Measurements from ENCODE around the gene RCBTB1. TPM values are rescaled to one million over a fixed set of nuclear protein-coding genes. Genes with fewer than 3 reads are reported as not detected.

The RCBTB1 gene
- total and polyA plus RNA-seq, 2 donors = 10.6 to 13.1 TPM

DNA sequence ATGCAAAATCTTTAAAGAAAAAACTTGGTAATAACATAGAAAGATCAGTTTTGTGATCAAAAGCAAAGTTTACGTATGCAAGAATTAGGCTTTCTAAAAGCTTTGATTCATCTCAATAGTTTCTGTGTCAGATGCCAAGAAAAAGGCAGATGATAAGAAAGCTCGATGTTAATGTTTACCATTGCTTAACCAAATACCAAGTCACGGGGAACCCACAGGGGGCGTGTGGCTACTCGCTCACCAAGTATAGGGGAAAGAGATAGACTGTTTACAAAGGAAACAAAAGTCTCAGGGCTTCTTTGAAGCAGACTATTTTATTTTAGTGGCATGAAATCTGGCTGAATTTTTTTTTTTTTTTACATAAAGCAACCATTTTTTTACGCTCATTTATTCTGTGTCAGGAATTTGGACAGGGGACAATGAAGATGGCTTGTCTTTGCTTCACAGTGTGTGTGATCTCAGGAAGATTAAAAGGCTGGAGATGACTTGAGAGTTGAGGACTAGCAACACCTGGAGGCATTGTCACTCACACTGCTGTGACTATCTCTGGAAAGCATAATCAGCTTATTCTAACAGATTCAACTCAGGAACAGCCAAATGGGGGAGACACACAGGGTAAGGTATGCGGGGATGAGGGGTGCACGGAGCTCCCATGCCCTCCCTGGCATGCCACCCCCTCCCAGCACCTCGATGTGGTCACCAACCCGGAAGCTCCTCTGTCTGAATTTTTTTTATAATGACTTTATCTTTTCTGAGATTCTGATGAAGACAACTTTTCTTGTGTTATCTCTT, 24.9 kb downstream of the RCBTB1 start:
- 37% methylated on average over 10 of the region's 10 CpGs for WGBS
- no peak overlapping the region for H3K4me3 ChIP-seq (ENCODE audit: low read depth, low read length)
- peaks cover 2% of the 10 kb centered on the region for H3K36me3 ChIP-seq (ENCODE audit: insufficient read depth)
- no peak overlapping the region for H3K27ac ChIP-seq (ENCODE audit: low read depth)
- H3K4me1 ChIP-seq (ENCODE audit: insufficient read depth) = no peaks in the 10 kb centered on the region
- DNase-seq (ENCODE audit: extremely low spot score) = peak; percentile 49

DNA sequence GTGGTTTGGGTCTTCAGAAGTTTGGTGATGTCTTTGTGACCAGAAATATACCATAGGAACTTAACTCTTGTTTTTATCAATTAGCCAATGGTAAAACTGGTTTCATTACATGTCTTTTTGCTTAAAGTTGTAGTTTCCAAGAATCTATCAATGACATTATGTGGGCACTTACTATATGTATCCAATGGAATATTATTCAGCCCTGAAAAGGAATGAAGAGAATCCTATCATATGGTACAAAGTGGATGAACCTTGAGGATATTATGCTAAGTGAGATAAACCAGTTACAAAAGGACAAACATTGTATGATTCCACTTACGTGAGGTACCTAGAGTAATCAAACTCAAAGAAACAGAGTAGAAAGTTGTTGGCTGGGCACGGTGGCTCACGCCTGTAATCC, 26.4 kb downstream of the RCBTB1 start:
- peaks cover 2% of the 10 kb centered on the region for H3K36me3 ChIP-seq (ENCODE audit: insufficient read depth)
- H3K4me1 ChIP-seq (ENCODE audit: insufficient read depth) = no peaks in the 10 kb centered on the region
- no peak for DNase-seq (ENCODE audit: extremely low spot score)
- H3K27ac ChIP-seq (ENCODE audit: low read depth) = no peak overlapping the region
- 98% methylated on average over 3 of the region's 3 CpGs for WGBS
- no peak overlapping the region for H3K4me3 ChIP-seq (ENCODE audit: low read depth, low read length)

DNA sequence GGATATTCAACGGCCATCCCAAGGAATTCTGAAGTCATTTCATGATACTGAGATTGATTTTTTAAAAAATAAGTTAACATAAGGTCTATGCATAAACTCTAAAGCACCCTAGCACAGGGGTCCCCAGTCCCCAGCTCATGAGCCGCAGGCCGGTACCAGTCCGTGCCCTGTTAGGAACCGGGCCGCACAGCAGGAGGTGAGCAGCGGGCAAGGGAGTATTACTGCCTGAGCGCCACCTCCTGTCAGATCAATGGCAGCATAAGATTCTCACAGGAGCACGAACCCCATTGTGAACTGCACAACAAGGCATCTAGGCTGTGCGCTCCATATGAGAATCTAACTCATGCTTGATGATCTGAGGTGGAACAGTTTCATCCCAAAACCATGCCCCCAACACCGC, 31.0 kb downstream of the RCBTB1 start:
- Histone ChIP-seq H3K4me1 (ENCODE audit: insufficient read depth) (no peaks in the 10 kb centered on the region), H3K4me3 (ENCODE audit: low read depth, low read length) (no peak overlapping the region), H3K27ac (ENCODE audit: low read depth) (no peak overlapping the region), H3K36me3 (ENCODE audit: insufficient read depth) (peaks cover 3% of the 10 kb centered on the region)
- no peak for DNase-seq (ENCODE audit: extremely low spot score)
- WGBS = 84% methylated on average over 11 of the region's 11 CpGs

DNA sequence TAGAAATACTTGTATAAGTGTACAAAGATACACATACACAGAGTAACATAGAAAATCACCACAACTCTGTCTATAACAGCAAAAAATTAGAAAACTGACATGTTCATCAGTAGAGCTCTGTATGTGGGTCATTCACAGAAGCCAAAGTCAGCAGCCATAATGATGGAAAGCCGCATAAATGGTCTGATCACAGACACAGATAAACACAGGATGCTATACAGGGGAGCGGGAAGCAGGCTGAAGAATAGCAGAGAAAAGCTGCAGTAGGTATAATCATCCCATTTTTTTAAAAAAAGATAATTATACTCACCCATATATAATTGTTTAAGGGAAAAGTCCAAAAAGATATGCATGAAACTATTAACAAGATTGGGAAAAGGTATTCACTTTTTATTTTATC, 31.5 kb downstream of the RCBTB1 start:
- Histone ChIP-seq H3K36me3 (ENCODE audit: insufficient read depth) (peaks cover 3% of the 10 kb centered on the region), H3K27ac (ENCODE audit: low read depth) (no peak overlapping the region), H3K4me1 (ENCODE audit: insufficient read depth) (no peaks in the 10 kb centered on the region), H3K4me3 (ENCODE audit: low read depth, low read length) (no peak overlapping the region)
- WGBS = 97% methylated on average over 2 of the region's 2 CpGs
- no peak for DNase-seq (ENCODE audit: extremely low spot score)

DNA sequence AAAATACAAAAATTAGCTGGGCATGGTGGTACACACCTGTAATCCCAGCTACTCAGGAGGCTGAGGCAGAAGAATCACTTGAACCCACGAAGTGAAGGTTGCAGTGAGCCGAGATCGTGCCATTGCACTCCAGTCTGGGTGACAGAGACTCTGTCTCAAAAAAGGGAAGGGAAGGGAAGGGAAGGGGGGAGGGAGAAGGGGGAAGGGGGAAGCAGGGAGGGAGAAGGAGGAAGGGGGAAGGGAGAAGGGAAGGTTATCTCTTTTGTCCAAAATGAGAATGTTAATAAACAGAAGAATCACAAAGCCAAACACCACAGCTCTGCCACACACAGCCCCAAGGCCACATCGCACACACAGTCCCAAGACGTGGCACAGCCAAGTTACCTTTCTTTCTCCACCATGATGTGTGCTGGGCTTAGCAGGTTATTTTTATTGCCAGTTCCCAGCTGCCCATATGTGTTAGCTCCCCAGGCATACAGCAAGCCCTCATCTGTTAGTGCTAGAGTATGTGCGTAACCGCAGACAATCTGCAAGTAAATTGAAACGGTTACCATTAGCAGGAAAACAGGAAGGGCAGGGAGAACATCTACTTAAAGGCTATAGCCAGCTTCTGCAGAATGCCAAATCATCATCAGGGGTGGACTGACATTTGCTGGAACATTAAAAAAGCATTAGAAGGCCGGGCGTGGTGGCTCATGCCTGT, 34.3 kb downstream of the RCBTB1 start:
- Histone ChIP-seq H3K4me1 (ENCODE audit: insufficient read depth) (peaks cover 2% of the 10 kb centered on the region), H3K4me3 (ENCODE audit: low read depth, low read length) (no peak overlapping the region), H3K27ac (ENCODE audit: low read depth) (no peak overlapping the region), H3K36me3 (ENCODE audit: insufficient read depth) (peaks cover 3% of the 10 kb centered on the region)
- DNase-seq (ENCODE audit: extremely low spot score) = no peak
- 92% methylated on average over 10 of the region's 10 CpGs for WGBS

DNA sequence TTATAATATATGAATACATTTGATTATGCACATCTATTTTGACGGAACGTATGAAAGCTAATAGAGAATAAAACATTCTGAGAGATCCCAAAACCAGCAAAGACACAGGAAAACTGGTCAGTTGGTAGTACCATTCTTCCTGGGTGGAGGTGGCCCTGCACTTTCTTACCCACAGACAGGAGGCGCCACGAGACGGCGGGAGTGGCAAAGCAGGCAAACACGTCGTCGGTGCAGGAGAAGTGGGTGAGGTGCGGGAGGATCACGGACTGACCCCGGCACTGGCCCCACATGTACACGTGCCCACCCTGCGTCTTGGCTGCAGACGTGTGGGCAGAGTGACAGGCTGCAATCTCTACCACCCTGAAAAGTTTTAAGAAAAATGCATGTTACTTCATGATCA, 36.1 kb downstream of the RCBTB1 start:
- Histone ChIP-seq H3K4me3 (ENCODE audit: low read depth, low read length) (no peak overlapping the region), H3K27ac (ENCODE audit: low read depth) (no peak overlapping the region), H3K4me1 (ENCODE audit: insufficient read depth) (peaks cover 2% of the 10 kb centered on the region), H3K36me3 (ENCODE audit: insufficient read depth) (peaks cover 3% of the 10 kb centered on the region)
- no peak for DNase-seq (ENCODE audit: extremely low spot score)
- WGBS = 85% methylated on average over 15 of the region's 15 CpGs

DNA sequence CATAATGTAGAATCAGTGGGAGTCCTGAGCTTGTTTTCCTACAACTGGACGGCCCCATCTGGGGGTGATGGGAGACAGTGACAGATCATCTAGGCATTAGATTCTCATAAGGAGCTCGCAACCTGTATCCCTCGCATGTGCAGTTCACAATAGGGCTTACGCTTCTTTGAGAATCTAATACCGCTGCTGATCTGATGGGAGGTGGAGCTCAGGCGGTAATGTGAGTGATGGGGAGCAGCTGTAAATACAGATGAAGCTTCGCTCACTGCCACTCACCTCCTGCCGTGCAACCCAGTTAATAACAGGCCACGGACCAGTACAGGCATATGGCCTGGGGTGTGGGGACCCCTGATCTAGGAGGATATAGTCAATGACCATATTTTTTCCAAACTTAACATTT, 38.8 kb downstream of the RCBTB1 start:
- peaks cover 4% of the 10 kb centered on the region for H3K36me3 ChIP-seq (ENCODE audit: insufficient read depth)
- H3K4me3 ChIP-seq (ENCODE audit: low read depth, low read length) = no peak overlapping the region
- H3K27ac ChIP-seq (ENCODE audit: low read depth) = no peak overlapping the region
- H3K4me1 ChIP-seq (ENCODE audit: insufficient read depth) = peaks cover 2% of the 10 kb centered on the region
- DNase-seq (ENCODE audit: extremely low spot score) = no peak
- WGBS = 93% methylated on average over 9 of the region's 9 CpGs

DNA sequence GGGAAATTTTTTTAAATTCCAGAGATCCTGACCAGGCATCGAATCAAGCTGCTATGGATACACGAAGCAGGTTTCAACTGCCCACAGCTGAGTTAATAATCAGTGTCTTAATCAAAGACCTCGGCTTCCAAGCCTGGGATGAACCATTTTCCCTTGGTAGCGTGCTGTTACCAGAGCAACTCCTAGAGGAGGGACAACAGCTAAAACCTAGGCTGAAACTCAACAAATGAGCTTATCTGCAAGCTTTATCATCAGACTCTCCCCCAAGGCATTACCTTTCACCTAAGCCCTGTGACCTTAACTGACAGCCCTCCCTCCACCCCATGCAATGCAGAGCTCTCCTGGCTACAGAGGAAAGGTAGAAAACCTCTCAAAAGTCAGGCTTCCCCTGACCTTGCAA, 39.7 kb downstream of the RCBTB1 start:
- no peak overlapping the region for H3K4me3 ChIP-seq (ENCODE audit: low read depth, low read length)
- DNase-seq (ENCODE audit: extremely low spot score) = no peak
- H3K36me3 ChIP-seq (ENCODE audit: insufficient read depth) = peaks cover 4% of the 10 kb centered on the region
- no peak overlapping the region for H3K27ac ChIP-seq (ENCODE audit: low read depth)
- WGBS = 81% methylated on average over 4 of the region's 4 CpGs
- H3K4me1 ChIP-seq (ENCODE audit: insufficient read depth) = peaks cover 2% of the 10 kb centered on the region

DNA sequence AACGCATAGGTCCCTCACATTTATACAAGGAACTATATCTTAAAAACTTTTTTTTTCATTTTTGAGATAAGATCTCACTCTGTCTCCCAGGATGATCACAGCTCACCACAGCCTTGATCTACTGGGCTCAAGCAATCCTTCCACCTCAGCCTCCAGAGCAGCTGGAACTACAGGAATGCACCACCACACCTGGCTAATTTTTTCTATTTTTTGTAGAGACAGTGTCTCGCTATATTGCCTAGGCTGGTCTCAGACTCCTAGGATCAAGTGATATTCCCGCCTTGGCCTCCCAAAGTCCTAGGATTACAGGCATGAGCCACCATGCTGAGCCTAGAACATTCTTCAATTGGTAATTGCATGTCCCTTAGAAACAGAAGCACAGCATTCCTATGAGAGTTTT, 41.7 kb downstream of the RCBTB1 start:
- Histone ChIP-seq H3K36me3 (ENCODE audit: insufficient read depth) (peaks cover 4% of the 10 kb centered on the region), H3K4me3 (ENCODE audit: low read depth, low read length) (no peak overlapping the region), H3K27ac (ENCODE audit: low read depth) (no peak overlapping the region), H3K4me1 (ENCODE audit: insufficient read depth) (peaks cover 2% of the 10 kb centered on the region)
- WGBS = 94% methylated on average over 3 of the region's 3 CpGs
- no peak for DNase-seq (ENCODE audit: extremely low spot score)

DNA sequence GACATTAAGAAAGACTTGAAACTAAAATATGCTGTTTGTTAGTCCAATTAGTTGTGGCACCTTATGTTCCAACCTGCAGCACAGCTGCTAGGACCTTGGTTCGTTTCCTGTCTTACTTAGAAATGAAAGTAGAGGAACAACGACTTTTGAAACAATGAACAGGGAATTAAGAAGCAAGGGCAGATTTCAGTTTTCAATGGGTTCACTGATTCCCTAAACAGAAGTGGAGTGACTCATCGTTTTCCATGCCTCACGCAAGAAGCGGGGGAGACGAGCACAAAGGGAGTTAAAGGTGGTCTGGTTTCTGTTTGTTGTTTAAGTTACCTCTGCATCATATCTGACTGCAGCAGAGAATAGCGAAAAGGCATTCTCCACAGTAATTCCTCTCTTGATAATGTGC, 44.8 kb downstream of the RCBTB1 start:
- no peaks in the 10 kb centered on the region for H3K4me1 ChIP-seq (ENCODE audit: insufficient read depth)
- H3K4me3 ChIP-seq (ENCODE audit: low read depth, low read length) = no peak overlapping the region
- no peak for DNase-seq (ENCODE audit: extremely low spot score)
- no peak overlapping the region for H3K27ac ChIP-seq (ENCODE audit: low read depth)
- peaks cover 4% of the 10 kb centered on the region for H3K36me3 ChIP-seq (ENCODE audit: insufficient read depth)
- WGBS = 72% methylated on average over 7 of the region's 7 CpGs

DNA sequence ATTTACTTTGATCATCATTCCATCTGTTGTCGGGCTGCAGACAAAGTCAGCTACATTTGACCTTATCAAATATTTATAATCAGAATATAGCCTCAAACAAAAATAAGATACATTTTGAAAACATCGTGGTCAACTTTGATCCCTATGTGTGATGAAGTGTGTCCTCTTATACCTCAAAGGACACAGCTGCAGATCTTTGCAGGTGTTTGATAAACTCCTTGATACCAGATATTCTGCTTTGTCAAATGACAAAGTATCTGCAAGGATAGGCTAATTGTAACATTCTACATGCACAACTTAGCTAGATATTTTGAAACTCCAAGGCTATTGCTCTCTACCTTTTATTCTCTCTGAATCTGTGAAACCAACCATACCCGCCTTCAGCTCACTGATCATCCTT, 45.6 kb downstream of the RCBTB1 start:
- Histone ChIP-seq H3K27ac (ENCODE audit: low read depth) (no peak overlapping the region), H3K36me3 (ENCODE audit: insufficient read depth) (peaks cover 4% of the 10 kb centered on the region), H3K4me1 (ENCODE audit: insufficient read depth) (no peaks in the 10 kb centered on the region), H3K4me3 (ENCODE audit: low read depth, low read length) (no peak overlapping the region)
- DNase-seq (ENCODE audit: extremely low spot score) = no peak
- 85% methylated on average over 3 of the region's 3 CpGs for whole genome bisulfite sequencing

DNA sequence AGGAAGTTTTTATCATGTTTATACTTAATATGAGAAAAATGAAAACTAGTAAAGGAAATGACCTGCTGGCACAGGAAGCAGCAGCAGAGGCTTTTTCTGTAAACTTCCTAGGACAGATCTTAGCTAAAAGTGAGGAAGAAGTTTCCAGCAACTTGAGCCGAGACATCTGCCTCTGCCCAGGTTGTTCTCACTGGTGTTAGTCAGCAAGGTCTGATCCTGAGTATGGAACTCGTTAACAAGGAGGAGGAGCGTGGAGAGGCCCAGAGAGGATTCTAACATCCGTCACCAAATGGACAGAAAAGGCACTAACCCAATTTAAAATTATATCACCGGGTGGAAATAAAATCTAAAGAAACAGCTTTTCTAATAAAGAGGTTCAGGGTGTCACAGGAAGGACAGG, 46.0 kb downstream of the RCBTB1 start:
- Histone ChIP-seq H3K27ac (ENCODE audit: low read depth) (no peak overlapping the region), H3K4me3 (ENCODE audit: low read depth, low read length) (no peak overlapping the region), H3K4me1 (ENCODE audit: insufficient read depth) (no peaks in the 10 kb centered on the region), H3K36me3 (ENCODE audit: insufficient read depth) (peaks cover 4% of the 10 kb centered on the region)
- no peak for DNase-seq (ENCODE audit: extremely low spot score)
- WGBS = 63% methylated on average over 5 of the region's 5 CpGs

DNA sequence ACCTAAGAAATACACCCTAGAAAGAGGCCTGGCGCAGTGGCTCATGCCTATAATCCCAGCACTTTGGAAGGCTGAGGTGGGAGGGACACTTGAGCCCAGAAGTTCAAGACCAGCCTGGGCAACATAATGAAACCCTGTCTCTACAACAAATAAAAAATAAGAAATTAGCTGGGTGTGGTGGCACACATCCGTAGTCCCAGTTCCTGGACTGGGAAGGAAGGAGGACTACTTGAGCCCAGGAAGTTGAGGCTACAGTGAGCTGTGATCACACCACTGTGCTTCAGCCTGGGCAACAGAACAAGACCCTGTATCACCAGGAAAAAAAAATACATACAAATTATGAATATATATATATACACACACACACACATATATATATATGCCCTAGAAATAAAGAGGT, 47.0 kb downstream of the RCBTB1 start:
- no peak for DNase-seq (ENCODE audit: extremely low spot score)
- Histone ChIP-seq H3K4me3 (ENCODE audit: low read depth, low read length) (no peak overlapping the region), H3K27ac (ENCODE audit: low read depth) (no peak overlapping the region), H3K36me3 (ENCODE audit: insufficient read depth) (peaks cover 2% of the 10 kb centered on the region), H3K4me1 (ENCODE audit: insufficient read depth) (no peaks in the 10 kb centered on the region)
- WGBS = 95% methylated on average over 2 of the region's 2 CpGs

DNA sequence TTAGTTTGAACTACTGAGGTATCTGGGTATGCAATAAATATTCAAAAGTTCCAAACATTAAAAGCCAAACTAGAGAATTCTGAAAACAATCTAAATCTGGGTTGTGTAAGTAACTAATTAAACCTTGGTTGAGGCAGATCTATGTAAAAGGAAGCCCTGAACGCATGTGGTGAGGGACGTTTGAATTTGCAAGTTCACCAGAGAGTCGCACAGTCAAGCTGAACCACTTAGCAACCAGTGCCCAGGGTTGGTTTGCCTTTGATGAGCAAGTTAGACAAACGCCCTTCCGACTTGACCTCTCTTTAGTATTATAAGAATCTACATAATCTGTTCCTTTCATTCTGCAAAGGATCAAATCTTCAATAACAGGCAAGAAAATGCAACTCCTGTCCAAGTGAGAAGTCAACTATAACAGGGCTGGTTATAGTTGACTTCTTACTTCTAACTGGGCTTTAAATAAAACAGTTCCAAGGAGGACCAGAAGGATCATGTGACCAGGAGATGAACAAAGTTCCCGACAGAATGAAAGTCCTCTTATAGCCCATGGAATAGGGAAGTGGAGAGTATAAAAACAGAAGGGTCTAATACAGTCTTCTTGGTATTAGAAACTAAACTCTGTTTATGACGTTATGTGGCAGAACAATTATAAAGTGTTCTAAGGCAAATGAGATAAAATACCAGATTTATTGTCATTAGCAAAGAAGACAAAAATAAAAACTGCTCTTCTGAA, 49.0 kb downstream of the RCBTB1 start:
- H3K4me1 ChIP-seq (ENCODE audit: insufficient read depth) = no peaks in the 10 kb centered on the region
- H3K36me3 ChIP-seq (ENCODE audit: insufficient read depth) = no peaks in the 10 kb centered on the region
- no peak for DNase-seq (ENCODE audit: extremely low spot score)
- 70% methylated on average over 7 of the region's 7 CpGs for WGBS
- H3K27ac ChIP-seq (ENCODE audit: low read depth) = no peak overlapping the region
- no peak overlapping the region for H3K4me3 ChIP-seq (ENCODE audit: low read depth, low read length)
